ENCODE results near the gene ANKRD65. TPM values are rescaled to one million over a fixed set of nuclear protein-coding genes. Genes with fewer than 3 reads are reported as not detected.
"Not testable (repeated sequence)": the region's sequence is repeated elsewhere in the genome, so short reads cannot be mapped to it uniquely, and the experiment has no call there.

Gene ANKRD65
- total RNA-seq, 2 experiments from 2014 or later: not detected

GRCh38 chr1:1454286-1455056 is 33.4 kb upstream of the ANKRD65 start:
- DNase-seq; H3K9me3 Mint-ChIP-seq; CTCF ChIA-PET; H3K4me3 Mint-ChIP-seq; H3K36me3 Mint-ChIP-seq; POLR2A ChIA-PET; intact Hi-C loops (cut with micrococcal nuclease); H3K27me3 Mint-ChIP-seq; H3K27ac Mint-ChIP-seq; H3K4me1 Mint-ChIP-seq (ENCODE audit: low read depth): not testable (repeated sequence)

GRCh38 chr1:1452882-1453281 is 31.8 kb upstream of the ANKRD65 start:
- CTCF ChIA-PET: no interaction called here
- H3K9me3 Mint-ChIP-seq: no peaks in the 10 kb centered on the region
- POLR2A ChIA-PET: no interaction called here
- H3K36me3 Mint-ChIP-seq: no peaks in the 10 kb centered on the region
- no peak overlapping the region for H3K27ac Mint-ChIP-seq
- no peak for DNase-seq
- intact Hi-C loops (cut with micrococcal nuclease): no loop called here
- no peak overlapping the region for H3K4me3 Mint-ChIP-seq
- H3K27me3 Mint-ChIP-seq: peaks cover 1% of the 10 kb centered on the region
- H3K4me1 Mint-ChIP-seq (ENCODE audit: low read depth): no peaks in the 10 kb centered on the region

- POLR2A ChIA-PET; intact Hi-C loops (cut with micrococcal nuclease); H3K27ac Mint-ChIP-seq; H3K9me3 Mint-ChIP-seq; DNase-seq; H3K4me1 Mint-ChIP-seq (ENCODE audit: low read depth); H3K27me3 Mint-ChIP-seq; H3K4me3 Mint-ChIP-seq; H3K36me3 Mint-ChIP-seq; CTCF ChIA-PET: not testable (repeated sequence)
Measured at GRCh38 chr1:1452365-1452739, 31.3 kb upstream of the ANKRD65 start.

- H3K4me3 Mint-ChIP-seq: no peak overlapping the region
- H3K4me1 Mint-ChIP-seq (ENCODE audit: low read depth): no peaks in the 10 kb centered on the region
- POLR2A ChIA-PET: no interaction called here
- H3K27me3 Mint-ChIP-seq: peaks cover 1% of the 10 kb centered on the region
- H3K9me3 Mint-ChIP-seq: no peaks in the 10 kb centered on the region
- no peak overlapping the region for H3K27ac Mint-ChIP-seq
- no peak for DNase-seq
- no peaks in the 10 kb centered on the region for H3K36me3 Mint-ChIP-seq
- CTCF ChIA-PET: no interaction called here
- intact Hi-C loops (cut with micrococcal nuclease): no loop called here
Measured at GRCh38 chr1:1451696-1452364, 30.8 kb upstream of the ANKRD65 start.

- H3K27ac Mint-ChIP-seq; POLR2A ChIA-PET; H3K36me3 Mint-ChIP-seq; H3K4me1 Mint-ChIP-seq (ENCODE audit: low read depth); H3K27me3 Mint-ChIP-seq; H3K9me3 Mint-ChIP-seq; CTCF ChIA-PET; DNase-seq; intact Hi-C loops (cut with micrococcal nuclease); H3K4me3 Mint-ChIP-seq: not testable (repeated sequence)
Measured at GRCh38 chr1:1450616-1451015, 29.5 kb upstream of the ANKRD65 start.

GRCh38 chr1:1449099-1449739 is 28.1 kb upstream of the ANKRD65 start, which contains the start of gene ATAD3C:
Gene ATAD3C (plus strand): TSS chr1:1449689. CDS start chr1:1450684, 995 bp downstream.
- ChIA-PET POLR2A (no interaction called here), CTCF (no interaction called here)
- H3K4me1 Mint-ChIP-seq (ENCODE audit: low read depth): no peaks in the 10 kb centered on the region
- H3K27me3 Mint-ChIP-seq: peaks cover 1% of the 10 kb centered on the region
- intact Hi-C loops (cut with micrococcal nuclease): no loop called here
- DNase-seq: no peak
- H3K9me3 Mint-ChIP-seq: no peaks in the 10 kb centered on the region
- no peak within 1 kb of the TSS for H3K4me3 Mint-ChIP-seq
- no peaks in the 10 kb centered on the region for H3K36me3 Mint-ChIP-seq
- no peak within 1 kb of the TSS for H3K27ac Mint-ChIP-seq

- H3K4me1 Mint-ChIP-seq (ENCODE audit: low read depth); DNase-seq; H3K36me3 Mint-ChIP-seq; intact Hi-C loops (cut with micrococcal nuclease); H3K4me3 Mint-ChIP-seq; H3K27me3 Mint-ChIP-seq; H3K9me3 Mint-ChIP-seq; CTCF ChIA-PET; POLR2A ChIA-PET; H3K27ac Mint-ChIP-seq: not testable (repeated sequence)
Measured at GRCh38 chr1:1446631-1447030, 25.6 kb upstream of the ANKRD65 start.

GRCh38 chr1:1442069-1442770 is 21.1 kb upstream of the ANKRD65 start:
- intact Hi-C loops (cut with micrococcal nuclease): no loop called here
- no peak overlapping the region for H3K4me3 Mint-ChIP-seq
- H3K27me3 Mint-ChIP-seq: peaks cover 10% of the 10 kb centered on the region
- CTCF ChIA-PET: interaction anchor here (2.2 to 3.0 kb wide), 3 partner anchors 13 to 63 kb away, joined by 8 to 11 read pairs (median 10); partner anchors contain the start of gene MRPL20
- no peaks in the 10 kb centered on the region for H3K9me3 Mint-ChIP-seq
- H3K4me1 Mint-ChIP-seq (ENCODE audit: low read depth): peaks cover 4% of the 10 kb centered on the region
- POLR2A ChIA-PET: no interaction called here
- H3K36me3 Mint-ChIP-seq: no peaks in the 10 kb centered on the region
- DNase-seq: no peak
- H3K27ac Mint-ChIP-seq: no peak overlapping the region

GRCh38 chr1:1441002-1441888 is 20.2 kb upstream of the ANKRD65 start:
- H3K4me1 Mint-ChIP-seq (ENCODE audit: low read depth): peaks cover 7% of the 10 kb centered on the region
- H3K9me3 Mint-ChIP-seq: no peaks in the 10 kb centered on the region
- no peak overlapping the region for H3K27ac Mint-ChIP-seq
- H3K36me3 Mint-ChIP-seq: no peaks in the 10 kb centered on the region
- DNase-seq: peak; percentile 65
- CTCF ChIA-PET: interaction anchor here (0.6 to 3.0 kb wide), 13 partner anchors 12 to 319 kb away, joined by 3 to 21 read pairs (median 4); partner anchors contain the start of genes CCNL2 and MRPL20
- peaks cover 13% of the 10 kb centered on the region for H3K27me3 Mint-ChIP-seq
- intact Hi-C loops (cut with micrococcal nuclease): no loop called here
- no peak overlapping the region for H3K4me3 Mint-ChIP-seq
- POLR2A ChIA-PET: interaction anchor here (1.1 kb wide), 1 partner anchor 33 kb away, joined by 3 read pairs; no protein-coding TSS in a partner anchor

- DNase-seq: no peak
- intact Hi-C loops (cut with micrococcal nuclease): no loop called here
- Mint-ChIP-seq H3K27ac (no peak overlapping the region), H3K9me3 (no peaks in the 10 kb centered on the region), H3K27me3 (peaks cover 14% of the 10 kb centered on the region), H3K4me3 (no peak overlapping the region), H3K4me1 (ENCODE audit: low read depth) (peaks cover 8% of the 10 kb centered on the region), H3K36me3 (no peaks in the 10 kb centered on the region)
- ChIA-PET CTCF (interaction anchor here (0.6 to 3.0 kb wide), 14 partner anchors 11 to 318 kb away, joined by 3 to 21 read pairs (median 4); partner anchors contain the start of genes CCNL2 and MRPL20), POLR2A (interaction anchor here (1.1 kb wide), 1 partner anchor 33 kb away, joined by 3 read pairs; no protein-coding TSS in a partner anchor)
Measured at GRCh38 chr1:1440262-1441001, 19.4 kb upstream of the ANKRD65 start.
